Esophagus squamous epithelium (tissue), 5 donors: ENCODE results near the gene TOGARAM2. TPM values are rescaled to one million over a fixed set of nuclear protein-coding genes. Genes with fewer than 3 reads are reported as not detected.

Experiments used
- DNase-seq: peaks from one replicate; lab custom pipeline; 2025; lab: John Stamatoyannopoulos, UW
- H3K27ac ChIP-seq, 4 donors: fragments of 200-600 bp; sonication (generic); one replicate each; pipeline ENCODE4 v1.5.1; 2016 to 2019; ENCODE audit warnings: mild to moderate bottlenecking in 1 of 4
- H3K27me3 ChIP-seq, 4 donors: fragments of 200-600 bp; sonication (generic); 1 replicate in 3 of 4; 2 replicates in 1 of 4; pipeline versions ENCODE4 v1.5.1 to v1.6.0; 2017 to 2021; ENCODE audit warnings: antibody characterized with exemption in 1 of 4
- H3K36me3 ChIP-seq, 3 donors: fragments of 200-600 bp; sonication (generic); one replicate each; pipeline ENCODE4 v1.5.1; 2016 to 2019
- H3K4me1 ChIP-seq, 3 donors: fragments of 200-600 bp; sonication (generic); one replicate each; pipeline ENCODE4 v1.5.1; 2017 to 2019
- H3K4me3 ChIP-seq, 4 donors: fragments of 200-600 bp; sonication (generic); 1 replicate in 3 of 4; 2 replicates in 1 of 4; pipeline ENCODE4 v1.5.1; 2016 to 2019; ENCODE audit warnings: mild to moderate bottlenecking in 2 of 4, moderate library complexity in 1 of 4
- H3K9me3 ChIP-seq, 3 donors: fragments of 200-600 bp; sonication (generic); one replicate each; pipeline ENCODE4 v1.5.1; 2016 to 2019
- POLR2A ChIP-seq, 4 donors: fragments of 450-650 bp; IDR thresholded peaks; one replicate each; pipeline ENCODE4 v1.6.1; 2017; ENCODE audit warnings: antibody characterized with exemption in 4 of 4, mild to moderate bottlenecking in 4 of 4, moderate library complexity in 3 of 4
- WGBS, 2 donors: methylation state at CpG; one replicate each; pipeline ENCODE4 v1.1.5; 2018; 5-methylcytosine and 5-hydroxymethylcytosine counted together
- intact Hi-C: fragments of 100-400 bp; cut with DNase I; formaldehyde crosslinking; loops from one replicate; pipeline ENCODE4 v1.15.0; 2022
- total RNA-seq, 4 donors: library from RNA; depleted of rRNA; stranded (reverse); fragments of >200 nt; gene quantifications; one replicate each; pipeline ENCODE4 v1.1.0, GENCODE V29; 2016
- TF ChIP-seq, protein P1 (sequence below), 6 experiments: fragments of 450-650 bp in 4 of 6; fragments of 200-600 bp in 2 of 6; sonication (generic) in 2 of 6; IDR thresholded peaks; one replicate each; pipeline ENCODE4 v1.5.1; 2016 to 2019; ENCODE audit warnings: antibody characterized with exemption in 6 of 6, mild to moderate bottlenecking in 4 of 6, moderate library complexity in 4 of 6
- donor health status: DM: yes; HTN: yes; CAD: no.

Gene TOGARAM2
- under 1 TPM in 3 of 4 donors, not detected in 1; 0.03 to 0.76 (median 0.48) TPM for total RNA-seq

DNA sequence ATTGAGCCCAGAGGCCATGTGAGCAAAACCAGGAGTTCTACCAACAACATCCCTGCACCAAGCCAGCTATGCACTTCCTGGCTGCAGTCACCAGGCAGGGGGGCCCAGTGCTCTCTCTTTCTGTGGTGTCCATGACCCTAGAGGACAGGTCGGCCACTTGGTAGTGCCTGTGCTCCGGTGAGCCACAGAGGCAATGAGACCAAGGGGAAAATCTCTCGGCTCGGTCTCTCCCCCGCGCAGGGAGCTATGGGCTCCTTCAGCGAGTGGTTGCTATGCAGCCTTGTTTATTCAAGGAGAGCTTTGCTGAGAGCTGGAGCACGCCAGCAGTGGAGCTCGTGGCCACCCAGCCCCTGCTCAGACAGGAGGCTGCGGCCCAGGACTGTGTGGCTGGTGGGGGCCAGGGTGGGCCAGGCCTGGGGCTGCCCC lies at the start of gene TOGARAM2:
Gene TOGARAM2 (plus strand): TSS at position 283 of the 426 bp plus-strand sequence. CDS start 13,537 bp downstream, outside the sequence.
- intact Hi-C loops, result no loop called here
- peak within 1 kb of the TSS; percentile 35 to 76 (median 59) for H3K27ac ChIP-seq
- TF ChIP-seq, protein P1, sequence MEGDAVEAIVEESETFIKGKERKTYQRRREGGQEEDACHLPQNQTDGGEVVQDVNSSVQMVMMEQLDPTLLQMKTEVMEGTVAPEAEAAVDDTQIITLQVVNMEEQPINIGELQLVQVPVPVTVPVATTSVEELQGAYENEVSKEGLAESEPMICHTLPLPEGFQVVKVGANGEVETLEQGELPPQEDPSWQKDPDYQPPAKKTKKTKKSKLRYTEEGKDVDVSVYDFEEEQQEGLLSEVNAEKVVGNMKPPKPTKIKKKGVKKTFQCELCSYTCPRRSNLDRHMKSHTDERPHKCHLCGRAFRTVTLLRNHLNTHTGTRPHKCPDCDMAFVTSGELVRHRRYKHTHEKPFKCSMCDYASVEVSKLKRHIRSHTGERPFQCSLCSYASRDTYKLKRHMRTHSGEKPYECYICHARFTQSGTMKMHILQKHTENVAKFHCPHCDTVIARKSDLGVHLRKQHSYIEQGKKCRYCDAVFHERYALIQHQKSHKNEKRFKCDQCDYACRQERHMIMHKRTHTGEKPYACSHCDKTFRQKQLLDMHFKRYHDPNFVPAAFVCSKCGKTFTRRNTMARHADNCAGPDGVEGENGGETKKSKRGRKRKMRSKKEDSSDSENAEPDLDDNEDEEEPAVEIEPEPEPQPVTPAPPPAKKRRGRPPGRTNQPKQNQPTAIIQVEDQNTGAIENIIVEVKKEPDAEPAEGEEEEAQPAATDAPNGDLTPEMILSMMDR (IDR thresholded peaks at IDR 0.05), result no peak
- no peak for TF ChIP-seq POLR2A (IDR thresholded peaks at IDR 0.05)
- DNase-seq, result no peak
- WGBS, 2 donors, result 41 to 51% methylated on average over 3 to 6 of the region's 10 CpGs
- no peaks in the 10 kb centered on the region for H3K9me3 ChIP-seq
- no peaks in the 10 kb centered on the region for H3K27me3 ChIP-seq
- no peak within 1 kb of the TSS for H3K4me3 ChIP-seq
- peaks cover 0 to 29% (median 19%) of the 10 kb centered on the region in 3 donors for H3K4me1 ChIP-seq
- no peaks in the 10 kb centered on the region for H3K36me3 ChIP-seq

- 93 to 100% methylated on average over 2 of the region's 2 CpGs for WGBS, 2 donors
- intact Hi-C loops, result no loop called here
- H3K4me1 ChIP-seq, result no peaks in the 10 kb centered on the region
- DNase-seq, result no peak
- no peaks in the 10 kb centered on the region for H3K9me3 ChIP-seq
- H3K36me3 ChIP-seq, result peaks cover 4 to 100% (median 16%) of the 10 kb centered on the region in 3 donors
- H3K27ac ChIP-seq, result no peak overlapping the region
- H3K4me3 ChIP-seq, result no peak overlapping the region
- no peaks in the 10 kb centered on the region for H3K27me3 ChIP-seq
- no peak for TF ChIP-seq POLR2A (IDR thresholded peaks at IDR 0.05)
- TF ChIP-seq, protein P1 (IDR thresholded peaks at IDR 0.05), result no peak
These were observed 46.3 kb upstream of the TOGARAM2 start for GRCh38 chr2:28934769-28935168.

DNA sequence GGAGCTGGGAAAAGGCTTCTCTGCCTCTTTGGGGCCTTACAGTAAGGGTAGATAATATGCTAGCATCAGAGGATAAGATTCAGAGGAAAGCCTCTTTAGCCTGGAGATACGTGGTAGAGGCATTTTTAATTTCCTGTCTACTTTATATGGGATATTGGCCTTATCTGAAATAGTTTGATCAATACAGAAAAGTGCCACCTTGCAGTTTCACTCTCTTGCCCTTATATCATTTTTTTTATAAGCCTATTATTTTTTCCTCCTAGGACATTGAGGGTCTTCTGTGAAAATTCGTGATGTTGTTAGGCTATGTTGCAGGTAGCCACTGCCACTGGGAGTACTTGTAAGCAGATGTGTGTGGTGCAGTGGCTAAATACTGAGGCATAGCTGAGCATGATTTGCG lies 40.1 kb upstream of the TOGARAM2 start:
- no peaks in the 10 kb centered on the region for H3K4me1 ChIP-seq
- H3K9me3 ChIP-seq, result no peaks in the 10 kb centered on the region
- TF ChIP-seq, protein P1 (IDR thresholded peaks at IDR 0.05), result no peak
- TF ChIP-seq POLR2A (IDR thresholded peaks at IDR 0.05), result no peak
- no peak overlapping the region for H3K4me3 ChIP-seq
- DNase-seq, result no peak
- no peaks in the 10 kb centered on the region for H3K27me3 ChIP-seq
- intact Hi-C loops, result no loop called here
- H3K36me3 ChIP-seq, result peaks cover 4 to 100% (median 41%) of the 10 kb centered on the region in 3 donors
- WGBS, 2 donors, result 88 to 94% methylated on average over 3 of the region's 3 CpGs
- H3K27ac ChIP-seq, result no peak overlapping the region

DNA sequence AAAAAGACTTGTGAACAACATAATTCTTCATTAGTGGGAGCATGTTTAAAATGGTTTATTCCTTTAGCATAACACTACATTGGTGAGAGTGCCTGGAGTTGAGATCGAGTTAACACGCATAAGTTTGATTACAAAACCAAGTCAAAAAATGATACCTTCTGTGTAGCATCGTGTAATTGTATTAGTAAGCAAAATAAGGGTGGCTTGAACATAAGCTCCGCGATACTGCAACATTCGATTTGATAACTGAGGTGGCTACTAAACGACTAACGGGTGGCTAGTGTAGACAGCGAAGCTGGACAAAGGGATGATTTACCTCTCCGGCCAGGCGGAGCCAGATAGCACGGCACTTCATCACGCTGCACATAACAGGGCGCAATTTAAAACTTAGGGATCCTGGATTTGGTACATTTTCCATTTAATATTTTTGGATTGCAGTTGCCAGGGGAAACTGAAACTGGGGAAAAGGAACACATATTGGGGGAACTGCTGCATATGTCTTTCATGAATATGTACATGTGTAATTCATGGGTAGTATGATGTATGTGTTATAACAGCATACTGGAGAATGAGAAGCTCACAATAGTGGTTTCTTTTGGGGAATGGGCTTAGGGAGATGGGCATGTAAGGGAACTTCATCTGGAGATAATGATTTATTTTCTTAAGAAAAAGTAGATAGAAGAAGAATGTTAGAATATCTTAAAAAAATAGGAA lies 36.4 kb upstream of the TOGARAM2 start:
- no peaks in the 10 kb centered on the region for H3K9me3 ChIP-seq
- intact Hi-C loops, result no loop called here
- H3K36me3 ChIP-seq, result peaks cover 6 to 100% (median 41%) of the 10 kb centered on the region in 3 donors
- H3K27me3 ChIP-seq, result no peaks in the 10 kb centered on the region
- no peak for DNase-seq
- no peak overlapping the region for H3K27ac ChIP-seq
- 88% methylated on average over 14 of the region's 14 CpGs for WGBS, 2 donors
- H3K4me1 ChIP-seq, result no peaks in the 10 kb centered on the region
- H3K4me3 ChIP-seq, result no peak overlapping the region
- TF ChIP-seq POLR2A (IDR thresholded peaks at IDR 0.05), result no peak
- TF ChIP-seq, protein P1 (IDR thresholded peaks at IDR 0.05), result no peak

GRCh38 chr2:28948160-28948559 lies 32.9 kb upstream of the TOGARAM2 start:
- 73 to 82% methylated on average over 2 of the region's 2 CpGs for WGBS, 2 donors
- no peaks in the 10 kb centered on the region for H3K27me3 ChIP-seq
- no peak for DNase-seq

More at GRCh38 chr2:28948160-28948559, 32.9 kb upstream of the TOGARAM2 start:
- peaks cover 0 to 23% (median 19%) of the 10 kb centered on the region in 3 donors for H3K4me1 ChIP-seq
- H3K4me3 ChIP-seq, result no peak overlapping the region
- intact Hi-C loops, result no loop called here
- TF ChIP-seq POLR2A (IDR thresholded peaks at IDR 0.05), result no peak
- TF ChIP-seq, protein P1 (IDR thresholded peaks at IDR 0.05), result no peak
- H3K36me3 ChIP-seq, result peaks cover 6 to 68% (median 22%) of the 10 kb centered on the region in 3 donors
- H3K27ac ChIP-seq, result no peak overlapping the region
- no peaks in the 10 kb centered on the region for H3K9me3 ChIP-seq
